Esophagus (tissue), 2 donors: ENCODE results near the gene RHOH. TPM values are rescaled to one million over a fixed set of nuclear protein-coding genes. Genes with fewer than 3 reads are reported as not detected.

Experiments
- H3K27ac ChIP-seq, 2 donors: one replicate each; pipeline ENCODE4 v1.5.1; 2013; ENCODE audit warnings: low read depth in 2 of 2, mild to moderate bottlenecking in 2 of 2, inconsistent platforms in 1 of 2, low read length in 1 of 2, moderate library complexity in 1 of 2
- H3K27me3 ChIP-seq, 2 donors: one replicate each; pipeline ENCODE4 v1.6.1; 2013; ENCODE audit warnings: low read length in 2 of 2, control low read depth in 1 of 2, mild to moderate bottlenecking in 1 of 2; ENCODE audit not compliant: insufficient read depth in 2 of 2, control insufficient read depth in 1 of 2
- H3K36me3 ChIP-seq, 2 donors: one replicate each; pipeline ENCODE4 v1.6.1; 2013; ENCODE audit warnings: low read length in 1 of 2; ENCODE audit not compliant: control insufficient read depth in 2 of 2, insufficient read depth in 2 of 2
- H3K4me1 ChIP-seq, 2 donors: one replicate each; pipeline ENCODE4 v1.6.1; 2013; ENCODE audit warnings: low read length in 1 of 2; ENCODE audit not compliant: control insufficient read depth in 2 of 2, insufficient read depth in 2 of 2
- H3K4me3 ChIP-seq, 2 donors: one replicate each; pipeline ENCODE4 v1.5.1; 2013; ENCODE audit warnings: low read length in 2 of 2, mild to moderate bottlenecking in 2 of 2, low read depth in 1 of 2, moderate library complexity in 1 of 2
- H3K9me3 ChIP-seq, 2 donors: one replicate each; pipeline ENCODE4 v1.6.1; 2013; ENCODE audit warnings: mild to moderate bottlenecking in 2 of 2, low read depth in 1 of 2, low read length in 1 of 2, moderate library complexity in 1 of 2; ENCODE audit not compliant: control insufficient read depth in 2 of 2, insufficient read depth in 1 of 2
- WGBS, 2 donors: extraction: QIAGEN DNeasy Blood & Tissue Kit; methylation state at CpG; one replicate each; pipeline ENCODE4 v1.1.7; 2013; 5-methylcytosine and 5-hydroxymethylcytosine counted together
- polyA plus RNA-seq, 2 donors: library from polyadenylated mRNA; stranded (reverse); fragments of 200-250 nt; gene quantifications; one replicate each; pipeline ENCODE4 v1.2.3, GENCODE V29; 2013
- donor health status: healthy with polysubstance abuse.
- donor health status: Bipolar disorder and iron deficiency.

Gene RHOH
- polyA plus RNA-seq, 2 donors = 0.87 to 1.1 TPM

- no peaks in the 10 kb centered on the region for H3K9me3 ChIP-seq
- H3K36me3 ChIP-seq = no peaks in the 10 kb centered on the region
- H3K4me3 ChIP-seq = no peak overlapping the region
- no peak overlapping the region for H3K27ac ChIP-seq
- H3K27me3 ChIP-seq = no peaks in the 10 kb centered on the region
- no peaks in the 10 kb centered on the region for H3K4me1 ChIP-seq
Measured at GRCh38 chr4:40170588-40170987, 26.2 kb upstream of the RHOH start.

DNA sequence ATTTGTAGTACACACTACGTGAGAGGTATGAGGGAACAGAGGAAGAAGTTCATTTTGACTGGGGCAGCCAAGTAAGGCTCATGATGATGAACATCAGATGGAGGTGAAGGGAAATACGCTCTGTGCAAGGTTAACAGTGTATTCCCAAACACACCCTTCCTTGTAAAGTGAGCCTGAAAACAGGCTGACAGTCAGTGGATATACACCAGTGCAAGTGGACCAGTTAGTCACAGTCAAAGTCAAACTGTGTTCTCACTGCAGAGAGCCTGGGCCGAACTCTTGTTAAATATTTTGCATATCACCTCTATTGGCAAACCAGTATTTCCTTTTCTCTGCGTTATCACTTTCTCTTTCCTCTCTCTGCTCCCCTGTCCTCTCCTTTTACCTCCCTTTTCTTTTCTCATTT lies 23.4 kb upstream of the RHOH start:
- no peaks in the 10 kb centered on the region for H3K27me3 ChIP-seq
- H3K4me3 ChIP-seq = no peak overlapping the region
- H3K36me3 ChIP-seq = no peaks in the 10 kb centered on the region
- H3K27ac ChIP-seq = no peak overlapping the region
- no peaks in the 10 kb centered on the region for H3K4me1 ChIP-seq
- 65 to 67% methylated on average over 4 of the region's 4 CpGs for WGBS, 2 donors
- H3K9me3 ChIP-seq = no peaks in the 10 kb centered on the region

- no peaks in the 10 kb centered on the region for H3K36me3 ChIP-seq
- H3K9me3 ChIP-seq = no peaks in the 10 kb centered on the region
- H3K27me3 ChIP-seq = no peaks in the 10 kb centered on the region
- H3K4me1 ChIP-seq = no peaks in the 10 kb centered on the region
- 65 to 67% methylated on average over 10 of the region's 10 CpGs for WGBS, 2 donors
- no peak overlapping the region for H3K4me3 ChIP-seq
- no peak overlapping the region for H3K27ac ChIP-seq
Measured at GRCh38 chr4:40176602-40177001, 20.2 kb upstream of the RHOH start.

DNA sequence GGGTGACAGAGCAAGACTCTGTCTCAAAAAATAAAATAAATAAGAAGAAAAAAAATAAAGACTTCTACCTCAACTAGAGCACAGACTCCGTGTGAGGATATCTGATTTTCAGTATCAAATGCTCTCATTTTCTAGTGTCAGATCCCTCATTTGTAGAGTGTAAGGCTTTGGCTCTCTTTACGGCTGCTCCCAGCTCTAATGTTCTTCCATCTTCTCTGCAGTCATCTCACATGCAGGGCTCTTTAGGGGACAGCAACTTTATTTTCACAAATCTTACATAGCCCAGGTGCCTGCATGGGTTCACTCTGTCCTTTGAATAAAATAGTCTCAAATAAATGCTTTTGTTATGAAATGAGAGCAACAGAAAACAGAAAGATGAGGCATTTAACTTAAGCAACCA lies 19.2 kb upstream of the RHOH start:
- no peaks in the 10 kb centered on the region for H3K9me3 ChIP-seq
- no peaks in the 10 kb centered on the region for H3K27me3 ChIP-seq
- WGBS, 2 donors = 84 to 91% methylated on average over 2 of the region's 2 CpGs

GRCh38 chr4:40178672-40179071 lies 18.2 kb upstream of the RHOH start:
- Histone ChIP-seq H3K27me3 (no peaks in the 10 kb centered on the region), H3K9me3 (no peaks in the 10 kb centered on the region)
- 36 to 40% methylated on average over 5 of the region's 5 CpGs for WGBS, 2 donors

More for the DNA sequence above, 19.2 kb upstream of the RHOH start:
- Histone ChIP-seq H3K4me1 (no peaks in the 10 kb centered on the region), H3K4me3 (no peak overlapping the region), H3K36me3 (no peaks in the 10 kb centered on the region), H3K27ac (no peak overlapping the region)

DNA sequence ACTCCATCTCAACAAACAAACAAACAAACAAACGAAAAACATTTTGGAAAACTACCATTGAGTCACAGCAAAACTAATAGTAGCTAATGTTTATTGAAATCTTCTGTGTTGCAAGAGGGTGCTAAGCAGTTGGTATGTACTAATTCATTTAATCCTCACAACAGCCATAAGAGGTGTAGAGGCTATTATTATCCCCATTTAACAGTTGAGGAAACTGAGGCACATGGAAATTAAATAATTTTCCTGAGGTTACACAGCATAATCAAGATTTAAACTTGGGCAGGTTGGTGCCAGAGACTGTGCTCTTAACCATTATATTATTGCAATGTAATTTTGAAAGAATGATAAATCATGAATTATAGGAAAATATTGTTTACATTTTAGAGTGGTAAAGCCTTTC lies 17.5 kb upstream of the RHOH start:
- no peaks in the 10 kb centered on the region for H3K4me1 ChIP-seq
- 82 to 83% methylated on average over 1 of the region's 1 CpG for WGBS, 2 donors
- H3K9me3 ChIP-seq = no peaks in the 10 kb centered on the region
- no peak overlapping the region for H3K27ac ChIP-seq
- no peaks in the 10 kb centered on the region for H3K36me3 ChIP-seq
- H3K27me3 ChIP-seq = no peaks in the 10 kb centered on the region
- no peak overlapping the region for H3K4me3 ChIP-seq

More at GRCh38 chr4:40178672-40179071, 18.2 kb upstream of the RHOH start:
- no peaks in the 10 kb centered on the region for H3K36me3 ChIP-seq
- no peak overlapping the region for H3K4me3 ChIP-seq
- no peak overlapping the region for H3K27ac ChIP-seq
- no peaks in the 10 kb centered on the region for H3K4me1 ChIP-seq

- H3K9me3 ChIP-seq = no peaks in the 10 kb centered on the region
- no peak overlapping the region for H3K4me3 ChIP-seq
- no peaks in the 10 kb centered on the region for H3K4me1 ChIP-seq
- no peaks in the 10 kb centered on the region for H3K36me3 ChIP-seq
- H3K27me3 ChIP-seq = no peaks in the 10 kb centered on the region
- H3K27ac ChIP-seq = no peak overlapping the region
- 20 to 21% methylated on average over 1 of the region's 1 CpG for WGBS, 2 donors
Measured at GRCh38 chr4:40180356-40180755, 16.5 kb upstream of the RHOH start.

DNA sequence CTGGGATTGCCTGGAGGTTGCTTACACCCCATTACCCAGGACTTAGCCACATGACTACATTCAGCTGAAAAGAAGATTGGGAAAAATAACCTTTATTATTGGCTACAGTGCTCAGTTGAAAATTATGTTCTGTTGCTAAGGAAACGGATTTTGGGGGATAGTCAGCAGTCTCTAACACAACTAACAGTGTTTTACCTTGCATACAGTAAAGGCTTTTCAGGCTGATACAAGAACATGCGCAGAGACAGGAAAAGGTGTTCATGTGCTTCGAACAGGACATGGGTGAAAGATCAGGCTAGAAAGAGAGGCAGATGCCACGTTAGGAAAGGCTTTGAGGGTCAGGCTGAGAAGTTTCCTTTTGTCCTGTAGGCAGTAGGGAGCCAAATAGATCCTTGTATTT lies 14.8 kb upstream of the RHOH start:
- no peaks in the 10 kb centered on the region for H3K9me3 ChIP-seq
- H3K4me3 ChIP-seq = no peak overlapping the region
- H3K27me3 ChIP-seq = no peaks in the 10 kb centered on the region
- H3K36me3 ChIP-seq = no peaks in the 10 kb centered on the region
- H3K27ac ChIP-seq = no peak overlapping the region
- 84 to 86% methylated on average over 4 of the region's 4 CpGs for WGBS, 2 donors
- H3K4me1 ChIP-seq = peaks cover 0 to 2% of the 10 kb centered on the region in 2 donors

- no peaks in the 10 kb centered on the region for H3K9me3 ChIP-seq
- H3K36me3 ChIP-seq = no peaks in the 10 kb centered on the region
- H3K4me1 ChIP-seq = peaks cover 0 to 2% of the 10 kb centered on the region in 2 donors
- no peak overlapping the region for H3K4me3 ChIP-seq
- H3K27ac ChIP-seq = no peak overlapping the region
- no peaks in the 10 kb centered on the region for H3K27me3 ChIP-seq
- 94 to 95% methylated on average over 3 of the region's 3 CpGs for WGBS, 2 donors
Measured at GRCh38 chr4:40182954-40183353, 13.9 kb upstream of the RHOH start.

GRCh38 chr4:40183615-40184411 lies 13.0 kb upstream of the RHOH start:
- Histone ChIP-seq H3K4me1 (peaks cover 0 to 2% of the 10 kb centered on the region in 2 donors), H3K36me3 (no peaks in the 10 kb centered on the region), H3K27ac (no peak overlapping the region), H3K27me3 (no peaks in the 10 kb centered on the region), H3K4me3 (no peak overlapping the region), H3K9me3 (no peaks in the 10 kb centered on the region)
- WGBS, 2 donors = 81 to 85% methylated on average over 12 of the region's 12 CpGs
